GM15510 (cell line): ENCODE data around the gene CAPG.
A peak's percentile ranks its signal among the peaks of the same experiment; 100 is the strongest.

Experiments
- POLR2A ChIP-seq: IDR thresholded peaks from 3 replicates; pipeline ENCODE4 v1.6.1; 2011; ENCODE audit warnings: borderline replicate concordance; ENCODE audit not compliant: insufficient read length; ENCODE audit errors: extremely low read depth

Gene CAPG

DNA sequence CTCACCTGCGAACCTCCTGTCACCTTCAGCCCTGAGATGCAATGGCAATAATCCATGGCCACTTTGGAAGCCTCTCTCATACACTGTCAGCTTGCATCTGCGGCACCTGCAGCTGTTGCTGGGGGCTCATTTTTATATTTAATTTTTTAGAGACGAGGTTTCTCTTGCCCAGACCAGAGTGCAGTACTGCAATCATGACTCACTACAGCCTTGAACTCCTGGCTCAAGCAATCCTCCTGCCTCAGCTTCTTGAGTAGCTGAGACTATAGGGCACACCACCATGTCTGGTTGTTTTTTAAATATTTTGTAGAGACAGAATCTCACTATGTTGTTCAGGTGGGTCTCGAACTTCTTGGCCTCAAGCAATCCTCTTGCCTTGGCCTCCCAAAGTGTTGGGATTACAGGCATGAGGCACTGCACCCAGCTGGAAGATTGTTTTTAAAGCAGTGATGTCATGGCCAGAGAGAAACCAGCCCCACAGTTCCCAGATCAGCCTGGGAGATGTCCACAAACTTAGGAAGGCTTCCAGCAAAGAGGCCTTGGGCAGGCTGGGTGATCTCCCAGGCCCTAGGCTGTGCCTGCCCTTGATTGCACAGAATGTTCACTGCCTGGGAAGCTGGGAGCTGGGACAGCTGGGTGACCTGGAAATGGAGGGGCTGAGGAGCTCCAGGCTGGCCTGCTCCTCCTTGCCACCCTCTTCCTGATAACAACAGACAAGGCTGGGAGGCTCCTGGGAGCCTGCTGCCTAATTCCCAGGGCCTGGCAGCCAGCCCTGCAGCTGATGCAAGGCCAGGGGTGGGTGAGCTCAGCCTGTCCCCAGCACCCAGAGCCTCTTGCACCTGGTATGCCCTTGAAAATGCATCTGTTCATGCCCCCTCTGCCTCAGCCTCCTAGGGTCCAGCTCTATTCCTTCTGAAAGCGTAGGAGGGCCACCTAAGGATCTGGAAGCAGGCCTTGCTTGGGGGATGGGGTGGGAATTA is 35.4 kb upstream of the CAPG start:
- no peak for TF ChIP-seq POLR2A

DNA sequence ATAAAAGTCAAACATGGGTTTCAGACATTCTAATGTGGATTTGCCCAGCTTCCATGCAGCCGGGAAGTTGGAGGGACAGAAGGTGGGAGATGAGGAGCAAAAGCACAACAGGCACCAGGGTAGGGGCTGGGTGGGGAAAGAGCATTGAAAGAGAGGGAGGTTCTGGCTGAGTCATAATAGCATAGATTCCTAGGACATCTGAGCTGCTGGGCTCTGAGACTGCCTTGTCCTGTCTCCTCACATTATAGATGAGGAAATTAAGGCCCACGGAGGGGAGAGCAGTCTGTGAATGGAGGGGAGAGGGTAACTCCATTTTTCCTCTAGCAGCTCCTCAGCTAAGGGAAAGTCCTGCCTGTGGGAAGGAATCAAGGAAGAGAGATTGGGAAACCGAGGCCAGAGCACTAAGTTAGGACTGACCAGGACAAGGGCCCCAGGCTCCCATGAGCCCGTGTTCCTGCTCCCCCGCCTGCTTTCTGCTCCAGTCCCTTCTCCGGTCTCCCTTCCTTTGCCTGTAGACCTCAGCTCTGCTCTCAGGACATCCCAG is 34.5 kb upstream of the CAPG start:
- no peak for TF ChIP-seq POLR2A

DNA sequence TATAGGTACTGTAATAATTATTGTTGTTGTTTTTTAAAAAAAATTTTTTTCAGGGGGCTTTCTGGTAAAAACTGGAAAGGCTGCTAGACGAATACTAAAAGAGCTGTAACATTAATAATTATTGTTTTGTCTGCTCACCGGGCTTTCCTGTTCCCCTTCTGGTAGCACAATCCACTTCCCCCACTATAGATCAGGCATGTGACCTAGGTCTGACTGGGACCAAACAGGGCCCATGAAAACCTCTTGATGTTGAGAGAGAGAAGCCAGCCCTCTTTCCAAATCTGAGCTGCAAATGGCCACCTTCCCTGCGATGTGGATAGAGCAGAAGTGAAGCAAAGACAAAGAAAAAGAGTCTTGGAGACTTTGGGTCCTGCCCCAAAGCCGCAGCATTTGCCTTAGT is 31.7 kb upstream of the CAPG start:
- TF ChIP-seq POLR2A, result no peak

DNA sequence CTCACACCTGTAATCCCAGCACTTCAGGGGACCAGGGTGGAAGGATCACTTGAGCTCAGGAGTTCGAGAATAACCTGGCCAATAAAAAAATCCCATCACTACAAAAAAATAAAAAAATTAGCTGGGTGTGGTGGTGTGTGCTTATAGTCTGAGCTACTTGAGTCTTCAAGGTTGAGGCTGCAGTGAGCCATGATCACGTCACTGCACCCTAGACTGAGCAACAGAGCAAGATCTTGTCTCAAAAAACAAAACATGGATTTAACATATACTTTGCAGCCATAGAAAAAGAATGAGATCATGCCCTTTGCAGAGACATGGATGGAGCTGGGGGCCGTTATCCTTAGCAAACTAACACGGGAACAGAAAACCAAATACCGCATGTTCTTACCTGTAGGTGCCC is 30.6 kb upstream of the CAPG start:
- TF ChIP-seq POLR2A, result no peak

DNA sequence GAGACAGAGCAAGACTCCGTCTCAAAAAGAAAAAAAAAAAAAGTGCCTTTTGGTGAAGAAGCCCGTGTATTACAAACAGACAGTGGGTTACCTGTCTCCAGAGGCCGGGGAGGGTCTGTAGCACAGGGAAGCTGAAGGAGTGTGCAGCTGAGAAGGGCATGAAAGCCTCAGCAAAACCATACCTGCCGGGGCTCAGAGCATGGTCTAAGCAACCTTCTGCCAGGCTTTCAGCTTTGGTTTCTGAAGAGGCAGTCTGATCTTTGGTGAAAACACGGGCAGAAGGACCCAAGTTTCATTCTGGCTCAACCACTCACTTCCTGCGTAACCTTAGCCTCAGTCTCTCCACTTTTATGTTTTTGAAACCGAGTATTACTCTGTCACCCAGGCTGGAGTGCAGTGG is 29.8 kb upstream of the CAPG start:
- no peak for TF ChIP-seq POLR2A

DNA sequence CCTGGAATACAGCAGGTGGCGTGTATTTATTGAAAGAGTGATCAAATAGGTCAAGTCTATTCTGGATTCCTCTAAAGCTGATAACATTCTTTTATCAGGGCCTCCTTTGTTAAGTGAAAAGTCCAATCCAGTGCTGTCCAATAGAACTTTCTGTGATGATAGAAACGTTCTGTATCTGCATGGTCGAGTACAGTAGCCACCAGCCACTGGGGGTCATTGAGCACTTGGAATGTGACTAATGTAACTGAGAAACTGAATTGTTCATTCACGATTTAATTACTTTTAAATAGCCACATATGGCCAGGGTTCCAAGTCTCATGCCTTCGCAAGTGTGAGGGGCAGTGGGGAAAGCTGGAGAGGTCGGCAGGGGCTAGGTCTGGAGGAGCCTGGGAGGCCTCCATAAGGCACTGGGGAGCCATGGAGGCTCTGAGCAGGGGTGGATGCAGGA is 28.9 kb upstream of the CAPG start:
- no peak for TF ChIP-seq POLR2A

DNA sequence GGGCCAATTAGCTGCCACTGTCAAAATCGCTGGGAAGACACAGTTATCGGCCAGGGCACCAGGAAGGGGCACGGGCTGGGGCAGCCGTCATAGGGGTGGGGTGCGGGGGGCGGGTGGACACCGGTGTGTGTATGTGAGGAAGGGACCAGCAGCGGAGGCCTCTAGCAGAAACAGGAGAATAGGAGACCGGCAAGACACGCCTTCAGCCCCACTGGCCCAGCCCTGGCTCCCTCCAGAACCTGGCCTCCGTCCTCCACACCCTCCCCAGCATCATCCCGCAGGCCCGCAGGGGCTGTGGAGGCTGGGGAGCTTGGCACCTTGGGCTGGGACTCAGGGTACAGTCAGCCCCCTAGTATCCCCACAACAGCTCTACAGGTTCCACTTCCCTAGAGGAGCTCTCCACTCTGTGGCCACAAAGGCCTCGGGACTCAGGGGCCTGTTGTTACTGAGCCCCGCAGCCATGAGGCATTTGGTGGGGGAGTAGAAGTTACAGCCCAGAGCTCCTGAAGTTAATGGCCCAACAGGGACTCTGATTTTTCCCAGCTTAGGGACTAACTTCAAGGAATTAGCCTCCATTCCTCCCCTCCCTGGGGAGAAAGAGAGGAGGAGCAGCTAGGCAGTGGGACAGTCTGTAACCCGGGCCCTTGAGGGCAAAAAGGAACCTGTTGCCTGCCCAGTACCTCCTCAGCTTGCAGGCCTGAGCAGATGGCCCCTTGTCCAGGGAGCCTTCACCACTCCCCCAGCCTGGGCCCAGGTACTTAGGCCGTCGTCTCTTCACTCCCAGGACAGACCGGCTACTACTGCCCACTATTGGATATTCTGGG is 28.2 kb upstream of the CAPG start:
- TF ChIP-seq POLR2A, result no peak

DNA sequence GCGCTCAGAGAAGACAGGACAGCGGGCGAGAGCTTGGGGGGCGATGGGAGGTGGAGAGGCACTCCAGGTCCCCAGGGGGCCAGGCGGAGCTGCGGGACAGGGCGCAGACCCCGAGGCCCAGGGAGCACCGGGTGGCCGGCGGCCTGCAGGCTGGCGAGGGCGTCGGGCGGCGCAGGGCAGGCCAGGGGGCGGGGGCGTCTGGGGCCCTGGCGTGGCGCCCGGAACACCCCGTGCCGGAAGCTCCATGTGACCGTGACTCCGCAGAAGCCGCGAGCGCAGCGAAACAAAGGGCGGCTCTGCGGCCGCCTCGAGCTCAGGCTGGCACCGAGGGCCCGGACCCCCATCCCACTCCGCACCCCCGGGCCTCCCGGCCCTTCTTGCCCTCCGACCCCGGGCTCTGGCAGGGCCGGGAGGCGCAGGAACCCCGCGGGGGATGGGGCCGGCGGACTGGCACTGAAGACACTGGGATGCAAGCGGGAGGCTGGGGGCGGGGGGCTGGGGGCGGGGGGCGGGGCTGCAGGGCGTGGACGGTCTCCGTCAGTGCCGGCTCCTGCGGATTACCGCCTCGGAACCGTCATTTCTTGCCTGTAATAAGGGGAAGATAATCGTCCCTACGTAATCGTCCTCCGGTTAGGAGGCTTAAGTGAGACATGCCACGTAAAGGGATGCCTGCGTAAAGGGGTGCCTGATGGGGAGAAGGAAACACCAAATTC is 27.5 kb upstream of the CAPG start:
- peak; percentile 66 for TF ChIP-seq POLR2A

DNA sequence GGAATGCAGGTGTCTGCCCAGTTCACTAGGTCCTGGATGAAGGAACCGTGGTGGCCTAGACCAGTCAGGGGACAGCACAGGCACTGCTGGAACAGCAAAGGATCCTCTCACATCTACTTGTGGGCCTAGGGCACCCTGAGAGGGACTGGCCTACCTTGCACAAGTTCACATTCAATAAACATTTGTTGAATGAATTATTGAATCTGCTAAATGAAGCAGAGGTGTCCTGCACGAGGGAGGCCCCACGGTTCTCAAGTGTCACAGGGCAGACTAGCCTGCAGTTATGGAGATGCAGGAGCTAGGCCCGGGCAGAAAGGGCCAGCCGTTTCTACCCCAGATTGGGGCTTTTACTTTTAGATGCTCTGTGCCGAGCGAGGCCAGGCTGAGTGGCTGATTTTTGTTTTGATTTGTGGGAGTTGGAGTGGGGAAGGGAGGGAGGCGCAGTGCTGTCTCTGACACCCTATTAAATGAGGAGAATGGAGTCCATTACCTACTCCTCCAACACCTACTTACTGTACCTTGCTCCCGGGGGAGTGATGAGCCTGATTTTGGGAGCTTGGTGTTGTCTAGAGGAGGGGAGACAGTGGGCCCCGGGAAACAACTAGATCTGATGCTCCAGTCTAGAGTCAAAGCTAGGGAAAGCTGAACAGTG is 26.8 kb upstream of the CAPG start:
- TF ChIP-seq POLR2A, result no peak

DNA sequence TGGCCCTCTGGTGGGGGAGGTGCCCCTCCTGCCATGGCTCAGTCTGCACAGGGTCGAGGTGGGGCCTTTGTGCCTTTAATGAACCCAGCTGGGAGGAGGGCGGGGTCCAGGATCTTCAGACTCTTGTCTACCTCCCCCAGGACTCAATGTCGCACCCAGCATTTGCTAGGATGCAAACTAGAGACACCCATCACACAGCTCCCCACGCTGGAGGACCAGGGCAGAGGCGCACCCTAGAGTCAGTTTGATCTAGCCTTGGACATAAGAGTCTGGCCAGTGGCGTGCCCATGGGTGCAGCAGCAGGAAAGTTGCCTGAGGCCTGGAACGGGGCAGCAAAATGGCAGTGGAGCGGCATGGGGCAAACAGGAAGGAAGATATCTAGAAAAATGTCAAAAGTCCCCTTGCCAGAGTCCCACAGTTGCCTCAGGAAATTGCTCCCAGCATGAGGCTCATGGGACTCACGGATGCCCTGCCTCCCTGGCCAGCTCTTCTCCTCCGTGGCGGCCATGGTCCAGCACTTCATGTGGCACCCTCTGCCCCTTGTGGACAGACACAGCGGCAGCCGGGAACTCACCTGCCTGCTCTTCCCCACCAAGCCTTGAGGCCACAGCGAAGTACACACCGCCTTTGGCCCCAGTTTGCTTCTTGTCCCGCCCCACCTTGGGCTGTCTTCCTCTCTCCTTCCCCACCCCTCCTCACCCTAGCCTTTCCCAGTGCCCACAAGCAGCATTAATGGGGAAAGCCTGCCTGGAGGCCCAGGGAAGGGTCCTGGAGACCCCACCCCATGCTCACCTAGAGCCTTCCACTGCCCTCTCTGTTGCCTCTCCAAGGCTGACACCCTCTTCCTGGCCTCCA is 26.0 kb upstream of the CAPG start:
- no peak for TF ChIP-seq POLR2A

DNA sequence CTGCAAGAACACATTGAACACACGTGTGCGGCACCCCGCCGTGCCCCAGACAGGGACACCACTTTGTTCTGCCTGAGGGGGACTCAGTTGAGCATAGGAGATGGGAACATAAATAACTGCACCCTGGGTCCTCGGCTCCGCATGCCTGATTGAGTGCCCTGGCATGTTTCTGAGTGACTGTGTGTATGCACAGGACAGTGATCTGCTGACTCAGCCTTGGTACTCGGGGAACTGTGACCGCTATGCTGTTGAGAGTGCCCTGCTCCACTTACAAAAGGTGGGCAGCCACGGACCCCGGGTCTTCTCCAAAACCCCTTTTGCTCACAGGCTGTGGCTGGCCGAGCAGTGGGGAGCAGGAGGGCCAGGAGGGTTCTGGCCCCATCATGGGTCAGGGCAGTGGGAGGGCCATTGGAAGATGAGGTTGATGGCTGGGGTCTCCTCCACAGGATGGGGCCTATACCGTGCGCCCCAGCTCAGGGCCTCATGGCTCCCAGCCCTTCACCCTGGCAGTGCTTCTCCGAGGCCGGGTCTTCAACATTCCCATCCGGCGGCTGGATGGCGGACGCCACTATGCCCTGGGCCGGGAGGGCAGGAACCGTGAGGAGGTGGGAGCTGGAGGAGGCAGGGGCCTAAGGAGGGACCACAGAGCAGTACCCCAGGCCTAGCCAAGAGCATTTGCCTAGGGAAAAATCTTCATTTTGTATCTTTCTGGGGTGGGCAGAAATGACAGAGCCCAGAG is 25.2 kb upstream of the CAPG start:
- TF ChIP-seq POLR2A, result no peak

DNA sequence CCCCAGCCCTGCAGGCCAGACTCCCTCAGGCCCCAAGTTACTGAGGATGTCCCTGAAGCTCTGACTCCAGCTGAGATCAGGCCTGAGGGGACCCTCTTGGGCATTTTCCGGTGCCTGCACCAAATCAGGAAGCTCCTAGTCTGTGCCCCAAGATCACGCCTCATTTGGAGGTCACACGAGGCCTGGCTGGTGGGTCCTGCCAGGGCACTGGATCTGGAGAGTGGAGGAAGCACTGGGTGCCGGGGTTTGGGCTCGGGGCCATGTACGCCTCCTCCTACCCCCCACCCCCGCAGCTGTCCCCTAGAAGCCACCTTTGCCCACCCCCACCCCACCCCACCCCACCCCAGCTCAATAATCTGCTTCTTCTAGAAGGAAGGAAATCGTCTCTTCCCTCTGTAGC is 24.5 kb upstream of the CAPG start:
- no peak for TF ChIP-seq POLR2A

DNA sequence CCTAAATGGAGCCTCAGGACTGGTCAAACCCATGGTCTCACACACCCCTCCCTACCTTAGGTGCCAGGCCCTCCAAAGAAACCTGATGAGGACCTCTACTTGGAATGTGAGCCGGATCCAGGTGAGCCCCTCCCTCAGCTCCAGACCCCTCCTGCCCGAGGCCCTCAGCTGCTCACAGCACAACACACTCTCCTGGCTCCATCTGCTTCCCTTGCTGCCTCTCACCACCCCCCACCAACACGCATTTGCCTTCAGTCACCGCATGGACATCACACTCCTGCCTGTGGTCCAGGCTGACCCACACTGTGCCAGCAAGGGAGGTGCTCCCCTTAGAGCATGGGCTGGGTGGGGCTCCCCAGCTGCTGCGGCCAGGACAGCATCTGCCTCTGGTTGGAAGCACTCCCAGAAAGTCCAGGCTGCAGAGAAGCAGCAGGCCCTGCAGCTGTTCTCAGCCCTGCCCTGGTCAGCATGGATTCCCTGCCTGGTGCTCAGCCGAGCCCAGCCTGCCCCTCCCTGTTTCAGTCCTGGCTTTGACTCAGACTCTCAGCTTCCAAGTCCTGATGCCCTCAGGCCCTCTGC is 23.4 kb upstream of the CAPG start:
- no peak for TF ChIP-seq POLR2A
